CD4-positive, alpha-beta T cell treated with Interleukin-15 for 1 hour (primary cell): ENCODE results near the gene CREBBP.
A peak's percentile ranks its signal among the peaks of the same experiment; 100 is the strongest.

Experiments used
- DNase-seq: peaks from one replicate; pipeline ENCODE4 v3.0.0-alpha.2; 2020

CREBBP gene

DNA sequence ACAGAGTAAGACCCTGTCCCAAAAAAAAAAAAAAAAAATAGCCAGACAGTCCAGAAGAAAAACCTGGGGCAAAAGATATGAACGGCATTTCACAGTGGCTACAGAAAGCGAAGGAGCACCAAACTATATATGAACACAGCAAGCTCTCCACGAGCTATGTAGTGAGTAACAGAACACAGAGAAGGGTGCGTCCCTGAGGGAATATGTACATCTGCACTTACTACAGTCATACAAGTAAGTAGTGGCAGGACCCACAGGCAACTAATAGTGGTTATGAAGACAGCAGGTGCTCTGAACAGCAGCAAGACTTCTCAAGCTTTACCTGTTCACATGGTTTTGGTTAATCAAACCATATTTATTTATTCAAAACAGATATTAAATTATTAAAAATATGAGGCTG is 179.0 kb downstream of the CREBBP start:
- DNase-seq: no peak

DNA sequence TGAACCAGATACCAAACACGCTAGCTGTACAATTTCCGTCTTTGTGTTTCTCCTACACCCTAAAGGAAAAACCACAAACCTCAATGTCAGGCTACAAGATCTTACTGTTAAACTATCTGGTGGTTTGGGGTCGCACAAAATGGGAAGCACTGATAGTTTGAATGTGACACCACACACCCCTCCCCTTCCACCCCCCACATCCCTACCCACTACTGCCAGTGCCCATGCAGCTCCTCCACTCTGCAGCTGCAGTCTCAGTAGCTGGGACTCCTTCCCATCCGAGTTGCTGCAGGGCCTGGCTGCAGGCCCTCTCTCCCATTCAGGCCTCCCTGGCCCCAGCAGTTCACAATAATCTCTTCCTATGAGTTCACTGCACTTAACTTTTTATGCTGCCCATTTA is 181.6 kb downstream of the CREBBP start:
- no peak for DNase-seq

DNA sequence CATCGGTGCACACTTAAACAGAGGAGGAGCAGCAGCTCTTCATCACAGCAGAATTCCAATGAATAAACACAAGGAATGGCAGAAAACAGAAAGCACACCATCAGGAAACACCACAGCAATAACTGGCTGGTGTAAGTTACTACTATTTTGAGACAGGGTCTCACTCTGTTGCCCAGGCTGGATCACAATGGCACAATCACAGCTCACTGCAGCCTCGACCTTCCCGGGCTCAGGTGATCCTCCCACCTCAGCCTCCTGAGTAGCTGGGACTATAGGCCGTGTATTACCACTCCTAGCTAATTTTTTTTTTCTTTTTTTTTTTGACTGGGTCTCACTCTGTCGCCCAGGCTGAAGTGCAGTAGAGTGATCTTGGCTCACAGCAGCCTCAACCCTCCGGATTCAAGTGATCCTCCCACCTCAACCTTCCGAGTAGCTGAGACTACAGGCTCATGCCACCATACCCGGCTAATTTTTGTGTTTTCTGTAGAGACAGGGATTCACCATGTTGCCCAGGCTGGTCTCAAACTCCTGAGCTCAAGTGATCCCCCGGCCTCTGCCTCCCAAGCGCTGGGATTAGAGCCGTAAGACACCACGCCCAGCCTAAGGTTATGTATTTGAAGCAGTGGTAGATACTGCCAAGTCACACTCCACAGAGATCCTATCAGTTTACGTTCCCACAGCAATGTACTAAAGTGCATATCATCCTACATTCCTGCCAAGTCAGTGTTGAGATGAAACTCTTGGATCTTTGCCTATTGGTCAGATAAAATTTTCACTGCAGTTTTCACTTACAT is 183.9 kb downstream of the CREBBP start:
- DNase-seq: no peak

DNA sequence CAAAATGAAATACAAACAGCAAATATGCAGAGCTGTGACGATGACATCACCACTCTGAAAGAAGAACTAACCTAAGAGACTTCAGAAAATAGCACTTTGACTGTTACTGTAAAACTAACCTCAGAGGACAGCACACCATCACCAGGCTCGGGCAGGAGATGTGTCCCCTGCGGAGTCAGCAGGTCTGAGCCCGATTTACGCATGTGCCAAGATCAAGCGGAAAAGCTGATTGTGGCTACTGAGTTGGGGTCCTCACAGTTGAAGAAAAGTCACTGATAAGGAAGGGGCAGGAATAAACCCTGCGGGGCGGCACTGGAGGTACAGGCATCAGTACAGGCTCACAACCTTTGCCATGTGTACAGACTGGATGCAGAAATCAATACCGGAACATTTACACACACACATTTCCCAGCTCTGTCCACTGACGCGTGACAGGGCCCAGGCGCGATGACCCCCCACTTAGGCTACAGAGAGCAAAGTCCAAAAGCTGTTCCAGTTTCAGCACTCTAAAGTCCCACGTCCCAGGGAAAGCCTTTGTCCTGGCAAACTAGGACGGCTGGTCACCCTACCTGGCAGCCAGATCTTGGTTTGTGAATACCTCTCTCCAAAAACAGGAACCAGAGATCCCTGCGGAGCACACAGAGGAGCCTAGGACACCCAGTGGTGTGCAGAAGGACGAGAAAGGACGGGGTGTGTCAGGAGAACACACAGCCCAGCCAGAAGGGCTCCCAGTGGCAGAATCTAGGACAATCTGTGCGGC is 184.7 kb downstream of the CREBBP start:
- DNase-seq: no peak

DNA sequence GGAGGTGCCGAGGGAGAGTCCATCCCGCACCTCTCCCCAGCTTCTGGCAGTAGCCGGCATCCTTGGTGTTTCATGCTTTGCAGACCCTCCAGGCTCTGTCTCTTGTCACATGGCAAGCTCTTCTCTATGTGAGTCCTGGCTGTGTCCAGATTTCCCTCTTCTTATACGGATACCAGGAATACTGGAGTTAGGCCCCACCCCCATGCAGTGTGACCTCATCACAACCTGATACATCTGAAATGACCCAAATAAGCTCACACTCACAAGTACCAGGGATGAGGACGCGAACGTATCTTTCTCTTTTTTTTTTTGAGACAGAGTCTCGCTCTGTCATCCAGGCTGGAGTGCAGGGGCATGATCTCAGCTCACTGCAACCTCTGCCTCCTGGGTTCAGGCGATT is 186.5 kb downstream of the CREBBP start:
- no peak for DNase-seq

DNA sequence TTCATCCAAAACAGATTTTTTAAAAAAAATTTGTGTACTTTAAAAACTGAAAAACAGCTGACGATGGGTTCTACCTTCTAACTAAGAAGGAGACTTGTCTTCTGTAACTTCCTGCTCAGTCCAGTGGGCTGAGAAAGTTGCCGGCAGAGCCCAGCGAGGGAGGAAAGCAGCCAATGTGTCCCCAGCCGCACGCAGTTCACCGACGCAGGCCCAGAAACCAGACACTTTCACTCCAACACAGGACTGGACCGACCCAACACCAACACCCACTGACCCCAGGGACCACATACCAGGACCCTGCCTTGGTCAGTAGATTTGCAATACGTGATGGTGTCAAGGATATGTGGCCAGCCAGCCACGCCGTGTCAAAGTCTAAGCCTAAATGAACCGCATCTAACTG is 188.8 kb downstream of the CREBBP start:
- DNase-seq: no peak

DNA sequence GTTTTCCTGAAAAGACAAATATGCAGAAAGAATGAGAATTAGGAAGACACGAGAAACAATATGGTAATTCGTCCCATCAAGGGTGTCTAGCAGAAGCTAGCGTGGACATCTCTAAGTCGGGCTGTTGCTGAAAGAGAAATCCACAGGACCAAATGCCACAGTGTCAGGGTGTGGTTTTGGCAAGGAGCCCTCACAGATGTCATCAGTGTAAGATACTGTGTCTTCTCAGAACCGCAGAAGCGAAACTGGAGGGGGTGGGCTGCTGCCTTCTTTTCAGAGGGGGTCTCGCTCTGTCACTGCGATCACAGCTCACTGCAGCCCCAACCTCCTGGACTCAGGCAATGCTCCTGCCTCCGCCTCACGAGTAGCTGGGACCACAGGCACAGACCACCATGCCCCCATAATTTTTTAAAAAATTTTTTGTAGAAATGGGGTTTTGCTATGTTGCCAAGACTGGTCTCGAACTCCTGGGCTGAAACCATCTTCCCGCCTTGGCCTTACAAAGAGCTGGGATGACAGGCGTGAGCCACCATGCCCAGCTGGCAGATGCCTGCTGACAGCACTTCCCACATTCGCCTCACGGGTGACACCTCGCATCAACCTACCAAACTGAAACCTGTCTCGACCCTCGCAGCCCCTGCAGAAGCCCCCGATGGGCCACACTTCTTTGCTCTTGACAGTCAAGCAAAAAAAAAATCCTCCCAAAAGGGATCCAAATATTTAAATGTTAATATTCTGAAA is 189.4 kb downstream of the CREBBP start:
- no peak for DNase-seq

DNA sequence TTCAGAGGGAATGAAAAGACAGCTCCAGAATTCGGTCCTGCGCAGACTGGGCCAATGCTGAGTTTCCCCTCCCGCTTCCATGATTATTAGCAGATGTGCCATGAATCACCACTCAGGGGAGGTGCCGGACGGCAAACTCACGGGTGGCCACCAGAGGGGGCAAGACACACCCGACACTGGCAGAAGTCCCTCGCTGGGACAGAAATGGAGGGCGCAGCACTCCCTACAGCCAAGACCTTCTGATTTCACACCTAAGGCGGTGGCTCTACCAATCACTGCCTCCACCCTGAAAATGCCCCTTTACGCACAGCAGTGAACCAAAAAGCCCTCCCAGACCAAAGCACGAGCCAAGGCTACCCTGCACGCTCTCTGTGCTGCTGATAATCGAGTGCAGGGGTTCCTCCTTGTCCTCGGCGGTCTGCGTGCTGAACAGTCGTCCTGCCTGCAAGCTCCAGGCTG is 190.0 kb downstream of the CREBBP start:
- DNase-seq: peak; percentile 84

DNA sequence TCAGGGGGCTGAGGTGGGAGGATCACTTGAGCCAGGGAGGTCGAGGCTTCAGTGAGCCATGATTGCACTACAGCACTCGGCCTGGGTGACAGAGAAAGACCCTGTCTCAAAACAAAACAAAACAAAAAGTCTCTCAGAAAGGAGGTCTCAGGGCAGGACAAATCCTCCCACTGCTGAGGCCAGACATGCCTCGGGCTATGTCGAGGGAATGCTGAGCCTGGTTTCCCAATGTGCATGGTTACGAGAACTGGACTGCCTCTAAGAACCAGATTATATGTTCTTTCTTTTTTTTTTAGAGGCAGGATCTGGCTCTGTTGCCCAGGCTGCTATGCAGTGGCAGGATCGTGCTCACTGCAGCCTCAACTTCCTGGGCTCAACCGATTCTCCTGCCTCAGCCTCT is 190.8 kb downstream of the CREBBP start:
- no peak for DNase-seq

DNA sequence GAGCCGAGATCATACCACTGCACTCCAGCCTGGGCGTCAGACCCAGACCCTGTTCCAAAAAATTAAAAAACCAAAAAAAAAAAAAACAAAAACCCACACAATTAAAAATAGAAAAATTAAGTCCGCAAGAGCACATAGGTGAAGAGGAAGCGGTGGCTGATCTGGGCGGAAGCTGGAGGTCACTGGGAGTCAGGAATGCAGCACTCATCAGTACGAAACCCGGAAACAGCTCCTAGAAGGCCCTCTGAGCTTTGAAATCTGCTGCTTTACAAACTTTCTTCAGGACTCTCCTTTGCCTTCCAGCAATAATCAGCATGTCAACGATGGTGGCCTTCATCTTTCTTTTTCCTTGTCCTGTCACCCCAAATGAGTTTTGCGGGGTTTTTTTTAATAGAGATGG is 192.7 kb downstream of the CREBBP start:
- DNase-seq: no peak

DNA sequence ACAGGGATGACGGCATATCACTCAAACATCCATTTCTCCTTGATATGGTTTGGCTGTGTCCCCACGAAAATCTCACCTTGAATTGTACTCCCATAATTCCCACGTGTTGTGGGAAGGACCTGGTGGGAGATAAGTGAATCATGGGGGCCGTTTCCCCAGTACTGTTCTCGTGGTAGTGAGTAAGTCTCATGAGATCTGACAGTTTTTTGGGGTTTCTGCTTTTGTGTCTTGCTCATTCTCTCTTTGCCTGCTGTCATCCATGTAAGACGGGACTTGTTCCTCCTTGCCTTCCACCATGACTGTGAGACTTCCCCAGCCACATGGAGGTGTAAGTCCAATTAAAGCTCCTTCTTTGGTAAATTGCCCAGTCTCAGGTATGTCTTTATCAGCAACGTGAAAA is 193.5 kb downstream of the CREBBP start:
- DNase-seq: no peak

DNA sequence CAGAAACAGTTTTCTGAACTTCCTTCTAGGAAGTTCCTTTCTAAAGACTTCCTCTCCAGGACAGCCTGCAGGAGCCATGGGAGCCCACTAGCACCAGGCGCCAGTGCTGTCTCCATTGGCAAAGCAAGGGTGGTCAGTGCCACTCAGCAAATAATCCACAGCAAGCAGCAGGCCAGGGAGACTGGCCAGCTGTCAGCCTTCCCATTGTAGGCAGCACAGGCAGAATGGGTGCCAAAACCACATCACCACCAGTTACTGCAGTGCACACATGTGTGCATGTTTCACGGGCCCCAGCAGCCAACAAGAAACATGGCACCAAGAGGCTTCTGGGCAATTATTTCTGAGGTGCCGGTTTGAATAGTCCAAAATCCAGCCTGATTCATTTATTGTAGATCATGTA is 199.3 kb downstream of the CREBBP start:
- DNase-seq: no peak

DNA sequence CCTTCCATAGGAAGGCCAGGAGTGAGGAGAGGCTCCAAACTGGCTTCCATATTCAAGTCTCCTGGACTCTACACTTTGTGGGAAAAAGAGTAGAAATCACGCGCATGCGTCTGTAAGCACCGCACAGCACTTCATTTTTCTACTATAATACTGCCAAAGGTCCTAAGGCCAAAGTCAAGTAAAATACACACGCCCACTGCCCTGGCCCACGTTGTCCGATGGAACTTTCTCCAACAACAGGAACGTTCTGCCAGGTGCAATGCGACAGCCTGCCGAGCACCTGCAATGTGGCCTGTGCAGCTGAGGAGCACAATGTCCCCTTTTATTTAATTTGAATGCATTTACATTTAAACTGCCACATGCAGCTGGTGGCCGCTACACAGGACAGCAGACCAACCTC is 202.5 kb downstream of the CREBBP start:
- DNase-seq: no peak

DNA sequence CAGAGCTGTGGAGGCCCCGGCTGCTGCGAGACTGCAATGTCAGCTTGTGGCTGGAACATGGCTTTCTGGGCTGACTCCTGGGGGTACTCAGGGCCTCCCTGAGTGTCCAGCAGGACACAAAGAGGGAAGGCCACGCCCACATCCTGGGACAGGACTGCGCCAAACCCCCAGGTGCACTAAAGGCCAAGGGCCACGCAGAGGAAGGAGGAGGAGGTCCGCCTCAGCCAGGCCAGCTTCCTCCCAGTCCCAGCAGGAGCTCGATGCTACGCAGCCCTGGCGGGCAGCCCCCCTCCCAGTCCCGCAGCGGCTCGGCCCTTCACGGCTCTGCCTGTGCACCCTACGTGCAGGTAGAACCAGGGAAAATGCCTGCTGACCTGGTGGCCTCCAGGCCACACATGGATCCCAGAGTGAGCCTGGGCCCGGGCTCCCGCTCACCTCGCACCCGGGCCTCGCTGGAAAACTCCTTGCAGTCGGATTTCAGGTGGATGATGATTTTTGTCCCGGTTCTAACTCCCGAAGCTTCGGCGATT is 204.8 kb downstream of the CREBBP start:
- no peak for DNase-seq
